A549 (cell line): ENCODE measurements around the gene MMP15. TPM values are rescaled to one million over a fixed set of nuclear protein-coding genes. Genes with fewer than 3 reads are reported as not detected.

Experiments used
- ATAC-seq, 2 experiments: fragments of 200-7000 bp in 1 of 2; fragments of >200 bp in 1 of 2; cut with Nextera tagmentation in 1 of 2; cut with Tn5 transposase in 1 of 2; 3 replicates each; pipeline versions ENCODE4 v1.8.0 to v1.9.1; 2018 to 2020; ENCODE audit warnings: mild to moderate bottlenecking in 1 of 2, moderate library complexity in 1 of 2
- CTCF ChIA-PET: fragments of 300-600 bp; sonication (Branson Sonifier 250); formaldehyde crosslinking; extraction: SDS; loops from one replicate; lab custom pipeline; 2021; ENCODE audit warnings: antibody characterized with exemption, inconsistent platforms; lab: Yijun Ruan, JAX
- POLR2A ChIA-PET: fragments of 350-600 bp; formaldehyde crosslinking; extraction: SDS; loops from one replicate; lab custom pipeline; 2021; ENCODE audit warnings: antibody characterized with exemption, inconsistent platforms; lab: Yijun Ruan, JAX
- DNase-seq, 2 experiments: peaks; one replicate each; pipeline versions ENCODE4 v3.0.0 to v3.0.0-alpha.2; 2011 to 2016; ENCODE audit warnings: low read depth in 1 of 2, low spot score in 1 of 2
- FAIRE-seq: peaks from 2 replicates; lab custom pipeline; 2011; peaks lifted over from hg19 to GRCh38; lab: Jason Lieb, UNC
- H3K27ac ChIP-seq, 2 experiments: fragments of >200 bp; sonication (Bioruptor Twin); formaldehyde crosslinking; 3 replicates each; pipeline ENCODE4 v1.5.1; 2016 to 2017
- H3K4me1 ChIP-seq: fragments of >200 bp; sonication (Bioruptor Twin); formaldehyde crosslinking; 3 replicates; pipeline ENCODE4 v1.6.1; 2016
- H3K4me2 ChIP-seq: fragments of >200 bp; sonication (Bioruptor Twin); formaldehyde crosslinking; 3 replicates; pipeline ENCODE4 v1.6.1; 2016
- H3K4me3 ChIP-seq: fragments of >200 bp; sonication (Bioruptor Twin); formaldehyde crosslinking; 3 replicates; pipeline ENCODE4 v1.5.1; 2016
- H3K9me3 ChIP-seq: fragments of >200 bp; sonication (Bioruptor Twin); formaldehyde crosslinking; 3 replicates; pipeline ENCODE4 v1.6.1; 2016
- CEBPB ChIP-seq, 2 experiments: fragments of >200 bp in 1 of 2; sonication (Bioruptor Twin) in 1 of 2; formaldehyde crosslinking in 1 of 2; IDR thresholded peaks; 2 replicates each; pipeline ENCODE4 v1.6.1; 2012 to 2016
- CHD2 ChIP-seq: fragments of 150-350 bp; IDR thresholded peaks from 2 replicates; pipeline ENCODE4 v1.6.1; 2014; ENCODE audit warnings: low read length; ENCODE audit not compliant: partially characterized antibody
- CHD4 ChIP-seq: fragments of 200-600 bp; sonication (generic); IDR thresholded peaks from 2 replicates; pipeline ENCODE4 v1.6.1; 2016; ENCODE audit warnings: antibody characterized with exemption, mild to moderate bottlenecking, borderline replicate concordance
- E2F6 ChIP-seq: IDR thresholded peaks from 2 replicates; pipeline ENCODE4 v1.6.1; 2012; ENCODE audit warnings: low read depth, borderline replicate concordance
- EP300 ChIP-seq, 2 experiments: fragments of >200 bp; sonication (Bioruptor Twin); formaldehyde crosslinking; IDR thresholded peaks; 2 replicates in 1 of 2; 3 replicates in 1 of 2; pipeline ENCODE4 v1.6.1; 2016 to 2017
- GATA3 ChIP-seq: IDR thresholded peaks from 2 replicates; pipeline ENCODE4 v1.6.1; 2012; ENCODE audit warnings: borderline replicate concordance
- HDAC2 ChIP-seq: fragments of 200-600 bp; sonication (generic); IDR thresholded peaks from 2 replicates; pipeline ENCODE4 v1.6.1; 2016
- HOXA7 ChIP-seq: fragments of 250-450 bp; sonication (Bioruptor Pico); IDR thresholded peaks from 2 replicates; pipeline ENCODE4 v1.5.0; 2020; ENCODE audit warnings: mild to moderate bottlenecking, moderate library complexity
- JUNB ChIP-seq: fragments of >200 bp; sonication (Bioruptor Twin); formaldehyde crosslinking; IDR thresholded peaks from 2 replicates; pipeline ENCODE4 v1.6.1; 2016
- MAZ ChIP-seq: fragments of 150-350 bp; IDR thresholded peaks from 2 replicates; pipeline ENCODE4 v1.6.1; 2014; ENCODE audit warnings: antibody characterized with exemption, low read depth, low read length, borderline replicate concordance
- MYC ChIP-seq: IDR thresholded peaks from 2 replicates; pipeline ENCODE4 v1.6.1; 2012; ENCODE audit warnings: mild to moderate bottlenecking, inconsistent platforms, low read length, improper control_type of control experiment, borderline replicate concordance
- NPAS2 ChIP-seq: fragments of 250-450 bp; sonication (Bioruptor Pico); IDR thresholded peaks from 2 replicates; pipeline ENCODE4 v1.8.0; 2022; ENCODE audit warnings: mild to moderate bottlenecking, moderate library complexity, borderline replicate concordance
- RAD21 ChIP-seq, 2 experiments: fragments of >200 bp in 1 of 2; sonication (Bioruptor Twin) in 1 of 2; formaldehyde crosslinking in 1 of 2; IDR thresholded peaks in 1 of 2; conservative IDR thresholded peaks in 1 of 2; 2 replicates in 1 of 2; 3 replicates in 1 of 2; pipeline ENCODE4 v1.6.1; 2012 to 2018; ENCODE audit warnings: inconsistent platforms in 1 of 2
- RCOR1 ChIP-seq: fragments of 150-350 bp; IDR thresholded peaks from 2 replicates; pipeline ENCODE4 v1.6.1; 2014; ENCODE audit warnings: antibody characterized with exemption, low read length, low read depth
- REST ChIP-seq: fragments of 200-600 bp; sonication (generic); IDR thresholded peaks from 2 replicates; pipeline ENCODE4 v1.6.1; 2016; ENCODE audit warnings: antibody characterized with exemption, mild to moderate bottlenecking, moderate library complexity
- SMC3 ChIP-seq: fragments of >200 bp; sonication (Bioruptor Twin); formaldehyde crosslinking; IDR thresholded peaks from 3 replicates; pipeline ENCODE4 v1.6.1; 2018; ENCODE audit warnings: inconsistent platforms
- WGBS: methylation state at CpG from one replicate; pipeline ENCODE4 v1.1.6; 2017; ENCODE audit errors: missing lambda C conversion rate; 5-methylcytosine and 5-hydroxymethylcytosine counted together
- polyA plus RNA-seq, 4 experiments: library from polyadenylated mRNA; depleted of rRNA in 3 of 4; stranded (reverse); fragments of >200 nt; fragmentation: RNase III in 1 of 4; extraction: RNeasy Plus Mini Kit Qiagen cat#74134 plus additional on column Dnase treatment in 1 of 4; gene quantifications; 2 replicates in 3 of 4; 3 replicates in 1 of 4; pipeline ENCODE4 v1.2.3, GENCODE V29; 2011 to 2017
- TF ChIP-seq, protein P1 (sequence below): fragments of >200 bp; sonication (Bioruptor Twin); formaldehyde crosslinking; IDR thresholded peaks from 3 replicates; pipeline ENCODE4 v1.6.1; 2016

MMP15 gene
- polyA plus RNA-seq, 2 of the 4 experiments (the other 2 are of a cell fraction) = 4.3 to 11.2 TPM

DNA sequence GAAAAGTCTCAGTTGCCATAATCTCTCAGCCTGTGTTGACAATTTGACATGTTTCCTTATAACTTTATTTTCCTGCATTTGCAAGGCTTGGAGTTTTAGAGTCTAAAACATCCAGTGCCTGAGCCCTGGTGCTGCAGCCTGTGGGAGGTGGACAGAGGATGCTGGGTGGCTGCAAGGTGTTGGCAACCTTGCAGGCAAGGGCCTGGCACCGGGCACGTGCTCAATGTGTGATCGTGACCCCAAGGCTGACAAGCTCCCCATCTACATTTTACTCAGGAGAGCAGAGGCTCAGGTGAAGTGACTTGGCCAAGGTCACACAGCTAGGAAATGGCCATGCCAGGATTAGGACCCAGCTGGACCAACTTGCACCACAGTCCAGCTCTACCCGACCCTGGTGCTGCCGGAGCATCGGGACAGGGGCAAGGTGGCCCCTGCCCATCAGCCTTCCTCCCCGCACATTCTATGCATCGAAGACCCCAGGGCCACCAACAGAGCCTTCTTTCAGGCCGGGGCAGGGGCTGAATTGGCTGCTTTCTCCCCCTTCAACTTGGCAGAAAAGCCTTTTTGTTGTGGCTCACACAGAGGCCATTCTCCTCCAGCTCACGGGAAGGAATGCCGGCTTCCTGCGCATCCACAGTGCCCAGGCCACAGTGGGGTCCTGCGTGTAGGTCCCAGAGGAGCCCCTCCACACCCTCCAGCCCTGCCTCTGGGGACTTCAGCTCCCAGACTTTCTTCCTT is 23.1 kb downstream of the MMP15 start:
- TF ChIP-seq, protein P1, sequence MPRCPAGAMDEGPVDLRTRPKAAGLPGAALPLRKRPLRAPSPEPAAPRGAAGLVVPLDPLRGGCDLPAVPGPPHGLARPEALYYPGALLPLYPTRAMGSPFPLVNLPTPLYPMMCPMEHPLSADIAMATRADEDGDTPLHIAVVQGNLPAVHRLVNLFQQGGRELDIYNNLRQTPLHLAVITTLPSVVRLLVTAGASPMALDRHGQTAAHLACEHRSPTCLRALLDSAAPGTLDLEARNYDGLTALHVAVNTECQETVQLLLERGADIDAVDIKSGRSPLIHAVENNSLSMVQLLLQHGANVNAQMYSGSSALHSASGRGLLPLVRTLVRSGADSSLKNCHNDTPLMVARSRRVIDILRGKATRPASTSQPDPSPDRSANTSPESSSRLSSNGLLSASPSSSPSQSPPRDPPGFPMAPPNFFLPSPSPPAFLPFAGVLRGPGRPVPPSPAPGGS = no peak
- TF ChIP-seq NPAS2 (CRISPR knock-in tag) (no peak), JUNB (no peak), CEBPB (IDR thresholded peaks at IDR 0.05) (no peak), SMC3 (no peak), HOXA7 (CRISPR knock-in tag) (no peak), RAD21 (conservative IDR thresholded peaks at IDR 0.05 in 1 of 2, IDR thresholded peaks at IDR 0.05 in 1 of 2) (no peak), EP300 (IDR thresholded peaks at IDR 0.05) (no peak), RCOR1 (no peak), E2F6 (no peak), GATA3 (no peak)
- ATAC-seq = no peak
- H3K27ac ChIP-seq = no peak overlapping the region
- CTCF ChIA-PET = interaction anchor here (1.2 to 1.4 kb wide), 2 partner anchors 30 to 73 kb away, joined by 4 read pairs; no protein-coding TSS in a partner anchor
- no peak for FAIRE-seq
- no peaks in the 10 kb centered on the region for H3K9me3 ChIP-seq
- DNase-seq = no peak
- no peak overlapping the region for H3K4me2 ChIP-seq
- H3K4me1 ChIP-seq = no peaks in the 10 kb centered on the region
- POLR2A ChIA-PET = interaction anchor here (0.6 kb wide), 1 partner anchor 160 kb away, joined by 4 read pairs; no protein-coding TSS in a partner anchor
- WGBS = 85% methylated on average over 12 of the region's 13 CpGs
- no peak overlapping the region for H3K4me3 ChIP-seq

GRCh38 chr16:58049232-58050185 is 24.0 kb downstream of the MMP15 start:
- ChIA-PET POLR2A (no interaction called here), CTCF (interaction anchor here (0.6 to 1.4 kb wide), 5 partner anchors 13 to 73 kb away, joined by 3 to 5 read pairs (median 4); no protein-coding TSS in a partner anchor)
- no peak for ATAC-seq
- DNase-seq = no peak
- 78% methylated on average over 16 of the region's 17 CpGs for WGBS
- Histone ChIP-seq H3K4me2 (no peak overlapping the region), H3K27ac (no peak overlapping the region), H3K9me3 (no peaks in the 10 kb centered on the region), H3K4me3 (no peak overlapping the region)
- TF ChIP-seq MAZ = no peak
- no peak for TF ChIP-seq JUNB
- no peak for TF ChIP-seq CHD4
- no peak for TF ChIP-seq CHD2
- TF ChIP-seq, all 56 proteins: peak for 0
- no peaks in the 10 kb centered on the region for H3K4me1 ChIP-seq
- no peak for FAIRE-seq

DNA sequence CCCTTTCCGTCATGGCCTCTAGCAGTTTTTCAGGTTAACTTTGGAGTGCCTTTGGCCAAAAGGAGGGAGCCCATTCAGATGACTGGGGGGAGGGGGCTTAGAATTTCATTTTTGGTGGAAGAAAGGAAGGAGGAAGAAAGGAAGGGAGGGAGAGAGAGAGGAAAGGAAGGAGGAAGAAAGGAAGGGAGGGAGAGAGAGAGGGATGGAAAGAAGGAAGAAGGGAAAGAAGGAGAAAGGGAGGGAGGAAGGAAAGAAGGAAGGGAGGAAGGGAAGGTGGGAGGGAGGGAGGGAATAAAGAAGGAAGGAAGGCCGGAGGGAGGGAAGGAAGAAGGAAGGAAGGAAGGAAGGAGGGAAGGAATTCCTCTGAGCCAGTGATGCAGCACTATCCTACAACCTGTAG is 25.7 kb downstream of the MMP15 start:
- no peak for ATAC-seq
- 69% methylated on average over 2 of the region's 2 CpGs for WGBS
- TF ChIP-seq, protein P1 = no peak
- TF ChIP-seq MYC (no peak), CHD2 (no peak), REST (no peak), HDAC2 (no peak)
- Histone ChIP-seq H3K4me3 (no peak overlapping the region), H3K27ac (no peak overlapping the region), H3K4me2 (no peak overlapping the region), H3K9me3 (no peaks in the 10 kb centered on the region), H3K4me1 (no peaks in the 10 kb centered on the region)
- CTCF ChIA-PET = interaction anchor here (1.0 kb wide), 1 partner anchor 142 kb away, joined by 3 read pairs; no protein-coding TSS in a partner anchor
- no peak for FAIRE-seq
- no peak for DNase-seq
- POLR2A ChIA-PET = no interaction called here
